ENCODE results near the gene COX6A2.

The COX6A2 gene

DNA sequence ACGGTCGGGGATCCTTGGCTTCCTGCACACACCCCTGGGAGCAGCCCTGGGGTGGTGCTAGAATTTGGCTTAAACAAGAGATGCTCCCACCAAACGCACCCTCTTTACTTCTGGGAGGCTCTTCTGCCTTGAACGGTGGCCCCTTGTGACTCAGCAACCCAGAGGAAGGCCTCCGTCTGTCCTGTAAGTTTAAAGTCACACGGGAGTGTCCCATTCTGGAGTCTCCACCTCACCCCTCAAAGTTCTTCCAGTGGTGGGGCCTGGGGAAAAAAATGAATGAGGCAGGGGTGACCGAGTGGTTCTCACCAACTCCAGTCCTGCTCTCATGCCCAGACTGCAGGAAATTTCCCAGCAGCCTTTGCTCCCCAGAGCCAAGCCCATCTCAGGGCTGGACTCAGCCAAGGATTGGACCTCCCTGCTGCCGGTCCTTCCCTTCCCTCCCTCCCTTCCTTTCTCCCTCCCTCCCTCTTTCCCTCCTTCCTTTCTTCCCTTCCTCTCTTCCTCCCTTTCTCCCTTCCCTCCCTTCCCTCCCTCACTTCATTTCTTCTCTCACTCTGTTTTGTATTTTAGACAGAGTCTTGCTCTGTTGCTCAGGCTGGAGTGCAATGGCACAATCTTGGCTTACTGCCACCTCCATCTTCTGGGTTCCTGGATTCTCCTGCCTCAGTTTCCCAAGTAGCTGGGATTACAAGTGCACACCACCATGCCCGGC, 23.7 kb downstream of the COX6A2 start:
- TF ChIP-seq, protein P1, sequence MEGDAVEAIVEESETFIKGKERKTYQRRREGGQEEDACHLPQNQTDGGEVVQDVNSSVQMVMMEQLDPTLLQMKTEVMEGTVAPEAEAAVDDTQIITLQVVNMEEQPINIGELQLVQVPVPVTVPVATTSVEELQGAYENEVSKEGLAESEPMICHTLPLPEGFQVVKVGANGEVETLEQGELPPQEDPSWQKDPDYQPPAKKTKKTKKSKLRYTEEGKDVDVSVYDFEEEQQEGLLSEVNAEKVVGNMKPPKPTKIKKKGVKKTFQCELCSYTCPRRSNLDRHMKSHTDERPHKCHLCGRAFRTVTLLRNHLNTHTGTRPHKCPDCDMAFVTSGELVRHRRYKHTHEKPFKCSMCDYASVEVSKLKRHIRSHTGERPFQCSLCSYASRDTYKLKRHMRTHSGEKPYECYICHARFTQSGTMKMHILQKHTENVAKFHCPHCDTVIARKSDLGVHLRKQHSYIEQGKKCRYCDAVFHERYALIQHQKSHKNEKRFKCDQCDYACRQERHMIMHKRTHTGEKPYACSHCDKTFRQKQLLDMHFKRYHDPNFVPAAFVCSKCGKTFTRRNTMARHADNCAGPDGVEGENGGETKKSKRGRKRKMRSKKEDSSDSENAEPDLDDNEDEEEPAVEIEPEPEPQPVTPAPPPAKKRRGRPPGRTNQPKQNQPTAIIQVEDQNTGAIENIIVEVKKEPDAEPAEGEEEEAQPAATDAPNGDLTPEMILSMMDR (IDR thresholded peaks at IDR 0.05; ENCODE audit: low read depth, low read length, missing control alignments): no peak
- peak overlapping the region; percentile 50 for H3K4me3 ChIP-seq (ENCODE audit: low read depth, low read length)
- no peak for DNase-seq (ENCODE audit: low read depth)

DNA sequence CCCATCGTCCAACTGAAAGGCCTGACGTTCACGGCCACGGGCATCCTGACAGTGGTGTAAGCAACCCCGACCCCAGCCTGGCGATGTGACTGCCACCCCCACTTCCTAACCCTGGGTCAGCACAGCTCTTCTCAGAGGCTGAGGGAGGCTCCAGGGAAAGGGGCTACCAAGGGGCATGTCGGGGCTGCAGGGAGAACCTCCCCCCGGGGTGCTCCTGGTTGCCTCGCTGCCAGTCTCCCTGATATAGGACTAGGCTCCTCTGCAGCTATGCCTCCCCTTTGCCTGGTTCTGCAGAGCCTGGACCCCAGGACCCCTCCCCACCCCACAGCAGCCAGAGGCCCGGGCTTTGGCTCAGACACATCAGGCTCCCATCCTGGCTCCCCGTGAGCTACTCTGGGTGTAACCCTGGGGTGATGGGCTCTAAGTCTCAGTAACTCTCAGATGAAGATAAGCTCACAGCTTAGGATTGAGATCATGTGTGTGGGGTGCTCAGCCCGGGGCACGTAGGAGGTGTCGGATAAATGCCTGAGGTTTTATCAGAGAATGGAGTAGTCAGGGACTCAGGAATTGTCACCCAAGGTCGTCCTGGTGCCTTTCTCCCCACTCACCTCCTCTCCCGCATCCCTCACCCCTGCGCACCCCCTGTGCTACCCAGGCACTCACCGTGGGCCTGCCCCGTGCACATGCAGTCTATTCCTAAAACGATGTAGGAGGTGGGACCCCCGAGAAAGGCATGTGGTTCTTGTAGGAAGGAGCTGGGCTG, 24.4 kb downstream of the COX6A2 start:
- peak overlapping the region; percentile 50 for H3K4me3 ChIP-seq (ENCODE audit: low read depth, low read length)
- no peak for DNase-seq (ENCODE audit: low read depth)
- TF ChIP-seq, protein P1 (IDR thresholded peaks at IDR 0.05; ENCODE audit: low read depth, low read length, missing control alignments): no peak

DNA sequence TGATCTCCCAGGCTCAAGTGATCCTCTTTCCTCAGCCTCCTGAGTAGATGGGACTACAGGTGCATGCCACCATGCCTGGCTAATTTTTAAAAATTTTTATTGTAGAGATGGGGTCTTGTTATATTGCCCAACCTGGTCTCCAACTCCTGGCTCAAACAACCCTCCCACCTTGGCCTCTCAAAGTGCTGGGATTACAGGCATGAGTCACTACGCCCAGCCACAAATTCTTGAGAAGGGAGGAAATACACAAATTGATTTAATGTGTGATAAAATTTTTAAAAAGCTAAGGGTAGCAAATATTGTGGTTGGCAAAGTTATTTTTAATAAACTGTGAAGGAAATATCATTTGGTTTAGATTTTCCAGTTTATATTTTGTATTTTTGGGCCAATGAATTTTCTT, 25.5 kb downstream of the COX6A2 start:
- H3K4me3 ChIP-seq (ENCODE audit: low read depth, low read length): no peak overlapping the region
- DNase-seq (ENCODE audit: low read depth): no peak
- TF ChIP-seq, protein P1 (IDR thresholded peaks at IDR 0.05; ENCODE audit: low read depth, low read length, missing control alignments): no peak

DNA sequence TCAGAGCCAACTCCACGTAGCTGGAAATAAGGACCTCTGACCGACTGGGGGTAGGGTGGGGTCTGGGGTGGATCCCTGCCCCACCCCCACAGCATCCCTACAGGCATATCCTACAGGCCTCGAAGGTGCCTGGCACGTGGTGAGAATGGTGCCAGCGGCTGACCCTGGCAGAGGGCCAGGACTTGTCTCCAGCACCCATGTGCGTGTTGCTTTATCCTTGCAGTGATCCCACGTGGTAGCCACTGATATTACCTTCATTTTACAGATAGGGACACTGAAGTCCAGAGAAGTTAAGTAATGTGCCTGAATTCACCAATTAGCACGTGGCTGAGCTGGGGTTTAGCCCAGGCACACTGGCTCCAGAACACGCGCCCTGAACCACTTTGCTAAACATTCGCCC, 26.7 kb downstream of the COX6A2 start:
- DNase-seq (ENCODE audit: low read depth): no peak
- no peak overlapping the region for H3K4me3 ChIP-seq (ENCODE audit: low read depth, low read length)
- TF ChIP-seq, protein P1 (IDR thresholded peaks at IDR 0.05; ENCODE audit: low read depth, low read length, missing control alignments): no peak

DNA sequence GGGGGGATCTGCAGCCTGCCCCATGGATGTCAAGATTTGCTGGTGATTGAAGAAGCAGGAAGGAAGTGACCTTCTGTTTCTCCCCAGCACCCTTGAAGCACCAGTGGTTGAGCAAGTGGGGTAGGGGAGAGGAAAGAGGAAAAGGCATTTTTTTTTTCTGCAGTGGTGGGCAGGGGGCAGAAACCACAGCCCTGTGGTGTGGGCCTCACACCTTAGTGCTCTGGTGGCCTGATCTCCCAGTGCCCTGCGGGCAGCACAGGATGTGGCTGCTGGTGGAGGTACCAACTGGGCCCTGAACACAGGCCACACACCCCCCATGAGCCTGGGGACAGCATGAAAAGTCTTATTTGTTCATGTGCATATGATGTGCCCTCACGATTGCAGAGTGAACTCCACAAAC, 28.0 kb downstream of the COX6A2 start:
- TF ChIP-seq, protein P1 (IDR thresholded peaks at IDR 0.05; ENCODE audit: low read depth, low read length, missing control alignments): no peak
- no peak for DNase-seq (ENCODE audit: low read depth)
- no peak overlapping the region for H3K4me3 ChIP-seq (ENCODE audit: low read depth, low read length)

DNA sequence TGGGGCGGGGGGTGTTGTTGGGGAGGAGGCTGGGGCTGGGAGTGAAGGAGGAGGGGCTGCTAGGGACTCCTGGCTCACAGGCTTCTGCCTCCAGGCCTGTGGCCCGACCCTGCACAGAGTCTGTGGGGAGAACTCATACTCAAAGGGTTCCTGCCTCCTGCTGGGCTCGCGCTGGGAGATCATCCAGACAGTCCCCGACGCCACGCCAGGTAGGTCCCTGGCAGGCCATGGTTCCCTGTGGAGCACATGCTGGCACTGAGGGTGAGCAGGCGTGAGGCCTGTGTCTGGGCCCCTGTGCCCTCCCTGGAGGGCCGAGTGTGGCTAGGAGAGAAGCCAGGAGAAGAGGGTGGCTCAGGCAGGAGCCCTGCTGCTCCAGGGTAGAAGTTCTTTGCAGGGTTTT, 30.5 kb downstream of the COX6A2 start:
- TF ChIP-seq, protein P1 (IDR thresholded peaks at IDR 0.05; ENCODE audit: low read depth, low read length, missing control alignments): no peak
- no peak overlapping the region for H3K4me3 ChIP-seq (ENCODE audit: low read depth, low read length)
- DNase-seq (ENCODE audit: low read depth): no peak

Measured in GM12864 (cell line).